Gastrocnemius medialis (tissue), 4 donors: ENCODE measurements around the gene LNX2. TPM values are rescaled to one million over a fixed set of nuclear protein-coding genes. Genes with fewer than 3 reads are reported as not detected.

ENCODE experiments used
- ATAC-seq, 2 donors: fragments of 150-250 bp; one replicate each; pipeline ENCODE4 v1.9.1; 2016
- DNase-seq, 2 donors: peaks; one replicate each; pipeline ENCODE4 v3.0.0-alpha.2; 2019
- H3K27ac ChIP-seq, 4 donors: fragments of 200-600 bp; sonication (generic); 1 replicate in 1 of 4; 2 replicates in 3 of 4; pipeline ENCODE4 v1.5.1; 2016 to 2018; ENCODE audit warnings: mild to moderate bottlenecking in 2 of 4, moderate library complexity in 1 of 4
- H3K27me3 ChIP-seq, 3 donors: fragments of 200-600 bp; sonication (generic) in 2 of 3; 1 replicate in 1 of 3; 2 replicates in 2 of 3; pipeline versions ENCODE4 v1.5.1 to v1.6.0; 2016 to 2019; ENCODE audit warnings: mild to moderate bottlenecking in 1 of 3, moderate library complexity in 1 of 3
- H3K36me3 ChIP-seq, 2 donors: fragments of 200-600 bp; sonication (generic) in 1 of 2; one replicate each; pipeline ENCODE4 v1.5.1; 2017 to 2018
- H3K4me1 ChIP-seq, 2 donors: fragments of 200-600 bp; sonication (generic) in 1 of 2; one replicate each; pipeline ENCODE4 v1.5.1; 2016 to 2017; ENCODE audit warnings: mild to moderate bottlenecking in 2 of 2
- H3K4me3 ChIP-seq, 4 donors: fragments of 200-600 bp; sonication (generic) in 3 of 4; 1 replicate in 1 of 4; 2 replicates in 3 of 4; pipeline ENCODE4 v1.5.1; 2016 to 2019; ENCODE audit warnings: mild to moderate bottlenecking in 2 of 4
- H3K9me3 ChIP-seq, 3 donors: fragments of 200-600 bp; sonication (generic) in 2 of 3; 1 replicate in 1 of 3; 2 replicates in 2 of 3; pipeline ENCODE4 v1.5.1; 2016 to 2019
- POLR2A ChIP-seq, 2 donors: fragments of 450-650 bp; IDR thresholded peaks; one replicate each; pipeline ENCODE4 v1.6.1; 2017; ENCODE audit warnings: antibody characterized with exemption in 2 of 2, mild to moderate bottlenecking in 2 of 2, moderate library complexity in 2 of 2
- in situ Hi-C, 4 donors: fragments of 200-750 bp; cut with MboI; loops; one replicate each; pipeline versions ENCODE4 v1.15.0 to v1.8.0; 2017; ENCODE audit warnings: low sequenced_read_pairs in 4 of 4
- intact Hi-C: fragments of 100-400 bp; cut with DNase I; formaldehyde crosslinking; loops from one replicate; pipeline ENCODE4 v1.15.1; 2023; ENCODE audit warnings: low total_unique reads
- total RNA-seq, 4 donors: library from RNA; depleted of rRNA; stranded (reverse); fragments of >200 nt; gene quantifications; one replicate each; pipeline versions ENCODE4 v1.1.0 to v1.2.3, GENCODE V29; 2016
- TF ChIP-seq, protein P1 (sequence below), 5 experiments: fragments of 450-650 bp in 3 of 5; fragments of 200-600 bp in 2 of 5; sonication (generic) in 2 of 5; IDR thresholded peaks in 4 of 5; conservative IDR thresholded peaks in 1 of 5; 1 replicate in 4 of 5; 2 replicates in 1 of 5; pipeline ENCODE4 v1.5.1; 2016 to 2019; ENCODE audit warnings: antibody characterized with exemption in 5 of 5, mild to moderate bottlenecking in 3 of 5, moderate library complexity in 3 of 5

The LNX2 gene
- total RNA-seq, 4 donors from 2014 or later: 5.0 to 7.1 (median 6.2) TPM

DNA sequence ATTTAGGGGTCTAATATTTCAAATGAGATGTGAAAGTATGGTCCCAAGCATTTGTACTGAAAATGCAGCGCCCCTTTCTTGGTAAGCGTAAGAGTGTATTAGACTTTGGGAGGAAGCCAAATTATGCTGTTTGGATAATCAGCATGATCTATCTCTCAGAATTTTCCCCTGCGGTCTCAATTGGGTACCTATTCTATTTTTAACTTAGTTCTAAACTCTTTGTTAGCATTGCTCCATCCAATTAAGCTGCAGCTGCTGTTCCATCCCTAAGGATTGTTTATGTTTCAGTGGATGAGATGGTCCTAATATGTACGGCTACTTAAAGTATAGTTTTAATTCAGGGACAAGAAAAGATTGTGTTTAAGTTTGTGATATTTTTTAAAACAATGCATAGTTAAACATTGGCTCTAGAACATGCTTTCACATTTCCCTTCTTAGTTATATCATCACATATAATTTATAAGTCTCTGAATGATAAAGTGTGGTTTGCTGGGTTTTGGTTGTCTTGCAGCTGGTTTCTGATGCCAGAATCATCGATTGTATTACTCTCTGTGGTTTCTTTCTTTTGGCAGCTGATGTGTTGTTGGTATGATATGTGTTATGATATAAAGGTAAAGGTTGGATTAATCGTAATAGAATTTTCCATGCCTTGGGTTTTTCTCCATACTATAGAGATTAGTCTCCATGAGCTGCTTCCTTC is 16.4 kb upstream of the LNX2 start:
- ATAC-seq: no peak
- Histone ChIP-seq H3K36me3 (no peaks in the 10 kb centered on the region), H3K4me3 (no peak overlapping the region), H3K4me1 (peaks cover 31 to 33% of the 10 kb centered on the region in 2 donors), H3K27me3 (no peaks in the 10 kb centered on the region), H3K9me3 (no peaks in the 10 kb centered on the region), H3K27ac (no peak overlapping the region)
- in situ Hi-C loops (no loop called here), intact Hi-C loops (no loop called here)
- no peak for DNase-seq
- TF ChIP-seq, protein P1, sequence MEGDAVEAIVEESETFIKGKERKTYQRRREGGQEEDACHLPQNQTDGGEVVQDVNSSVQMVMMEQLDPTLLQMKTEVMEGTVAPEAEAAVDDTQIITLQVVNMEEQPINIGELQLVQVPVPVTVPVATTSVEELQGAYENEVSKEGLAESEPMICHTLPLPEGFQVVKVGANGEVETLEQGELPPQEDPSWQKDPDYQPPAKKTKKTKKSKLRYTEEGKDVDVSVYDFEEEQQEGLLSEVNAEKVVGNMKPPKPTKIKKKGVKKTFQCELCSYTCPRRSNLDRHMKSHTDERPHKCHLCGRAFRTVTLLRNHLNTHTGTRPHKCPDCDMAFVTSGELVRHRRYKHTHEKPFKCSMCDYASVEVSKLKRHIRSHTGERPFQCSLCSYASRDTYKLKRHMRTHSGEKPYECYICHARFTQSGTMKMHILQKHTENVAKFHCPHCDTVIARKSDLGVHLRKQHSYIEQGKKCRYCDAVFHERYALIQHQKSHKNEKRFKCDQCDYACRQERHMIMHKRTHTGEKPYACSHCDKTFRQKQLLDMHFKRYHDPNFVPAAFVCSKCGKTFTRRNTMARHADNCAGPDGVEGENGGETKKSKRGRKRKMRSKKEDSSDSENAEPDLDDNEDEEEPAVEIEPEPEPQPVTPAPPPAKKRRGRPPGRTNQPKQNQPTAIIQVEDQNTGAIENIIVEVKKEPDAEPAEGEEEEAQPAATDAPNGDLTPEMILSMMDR (IDR thresholded peaks at IDR 0.05 in 4 of 5, conservative IDR thresholded peaks at IDR 0.05 in 1 of 5): no peak
- TF ChIP-seq POLR2A (IDR thresholded peaks at IDR 0.05): no peak

DNA sequence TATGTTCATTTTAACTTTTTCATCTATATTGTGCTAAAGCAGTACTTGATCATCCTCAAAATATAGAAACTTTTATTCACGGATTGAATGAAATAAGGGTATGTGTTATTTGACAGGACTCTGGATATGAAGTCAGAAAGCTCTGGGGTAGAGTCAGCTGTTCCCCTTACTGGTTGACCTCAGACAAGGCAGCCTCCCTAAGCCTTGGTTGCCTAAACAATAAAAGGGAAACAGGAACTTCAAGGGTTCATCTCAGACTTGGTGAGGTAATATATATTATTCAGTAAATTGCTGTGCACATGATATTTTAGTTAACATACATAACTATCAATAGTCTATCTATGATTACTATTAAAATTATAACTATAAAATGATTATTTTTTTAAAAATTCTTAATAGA is 14.9 kb upstream of the LNX2 start:
- no peaks in the 10 kb centered on the region for H3K27me3 ChIP-seq
- peaks cover 22 to 31% of the 10 kb centered on the region in 2 donors for H3K4me1 ChIP-seq
- TF ChIP-seq POLR2A (IDR thresholded peaks at IDR 0.05): no peak
- TF ChIP-seq, protein P1 (IDR thresholded peaks at IDR 0.05 in 4 of 5, conservative IDR thresholded peaks at IDR 0.05 in 1 of 5): no peak
- in situ Hi-C loops (no loop called here), intact Hi-C loops (no loop called here)
- no peak for ATAC-seq
- H3K36me3 ChIP-seq: no peaks in the 10 kb centered on the region
- no peaks in the 10 kb centered on the region for H3K9me3 ChIP-seq
- H3K27ac ChIP-seq: no peak overlapping the region
- DNase-seq: no peak
- H3K4me3 ChIP-seq: no peak overlapping the region

DNA sequence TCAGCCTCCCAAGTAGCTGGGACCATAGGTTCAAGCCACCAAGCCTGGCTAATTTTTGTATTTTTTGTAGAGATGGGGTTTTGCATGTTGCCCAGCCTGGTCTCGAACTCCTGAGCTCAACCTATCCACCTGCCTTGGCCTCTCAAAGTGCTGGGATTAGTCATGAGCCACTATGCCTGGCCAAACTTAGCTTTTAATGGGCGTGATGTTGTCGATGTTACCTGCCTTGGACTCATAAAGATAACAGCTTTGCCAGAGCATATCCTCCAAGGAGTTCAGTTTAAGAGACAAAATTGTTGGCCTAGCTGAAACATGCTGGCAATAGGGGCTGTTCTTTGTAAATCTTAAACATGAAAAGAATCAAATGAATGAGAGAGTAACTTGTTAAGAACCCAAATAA is 14.5 kb upstream of the LNX2 start:
- in situ Hi-C loops (no loop called here), intact Hi-C loops (no loop called here)
- Histone ChIP-seq H3K27ac (no peak overlapping the region), H3K4me3 (no peak overlapping the region), H3K9me3 (no peaks in the 10 kb centered on the region), H3K27me3 (no peaks in the 10 kb centered on the region), H3K36me3 (no peaks in the 10 kb centered on the region), H3K4me1 (peaks cover 17 to 27% of the 10 kb centered on the region in 2 donors)
- DNase-seq (no peak), ATAC-seq (no peak)
- no peak for TF ChIP-seq POLR2A (IDR thresholded peaks at IDR 0.05)
- TF ChIP-seq, protein P1 (IDR thresholded peaks at IDR 0.05 in 4 of 5, conservative IDR thresholded peaks at IDR 0.05 in 1 of 5): no peak

DNA sequence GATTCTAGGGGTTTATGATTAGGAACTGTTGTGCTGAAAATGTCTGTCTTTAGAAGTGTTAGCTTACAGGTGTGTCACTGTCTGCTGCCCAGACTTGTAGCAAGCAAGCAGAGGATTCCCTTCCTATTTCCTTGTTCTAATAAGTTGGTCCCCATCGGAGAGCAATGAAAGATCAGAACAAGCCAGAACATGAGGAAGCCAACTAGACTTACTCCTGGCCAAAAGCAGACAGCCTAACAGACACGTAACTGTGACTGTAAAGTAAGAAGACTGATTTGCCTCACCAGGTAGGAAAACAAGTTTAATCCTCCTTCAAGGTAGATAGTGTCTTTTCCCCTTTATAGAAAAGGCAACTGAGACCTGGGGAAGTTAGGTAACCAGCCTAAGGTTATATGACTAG is 13.9 kb upstream of the LNX2 start:
- Histone ChIP-seq H3K4me1 (peaks cover 12 to 21% of the 10 kb centered on the region in 2 donors), H3K9me3 (no peaks in the 10 kb centered on the region), H3K27ac (no peak overlapping the region), H3K27me3 (no peaks in the 10 kb centered on the region), H3K4me3 (no peak overlapping the region), H3K36me3 (no peaks in the 10 kb centered on the region)
- intact Hi-C loops (no loop called here), in situ Hi-C loops (no loop called here)
- TF ChIP-seq POLR2A (IDR thresholded peaks at IDR 0.05): no peak
- TF ChIP-seq, protein P1 (IDR thresholded peaks at IDR 0.05 in 4 of 5, conservative IDR thresholded peaks at IDR 0.05 in 1 of 5): no peak
- DNase-seq (no peak), ATAC-seq (no peak)

DNA sequence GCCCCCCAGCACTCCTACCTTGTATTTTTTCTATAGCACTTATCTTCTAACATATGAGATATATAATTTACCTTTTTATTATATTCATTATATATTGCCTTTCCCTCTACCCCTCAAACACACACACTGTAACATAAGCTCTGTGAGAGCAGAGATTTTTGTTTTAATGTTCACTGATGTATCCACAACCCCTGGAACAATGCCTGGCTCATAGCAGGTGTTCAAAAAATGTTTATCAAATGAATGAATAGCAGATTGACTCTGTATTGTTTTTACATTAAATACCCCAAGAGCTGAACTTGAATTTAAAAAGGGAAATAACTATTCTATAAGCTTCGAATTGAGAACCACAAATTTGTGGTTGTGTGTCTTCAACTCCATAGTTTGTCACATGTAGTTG is 12.3 kb upstream of the LNX2 start:
- ATAC-seq (no peak), DNase-seq (no peak)
- in situ Hi-C loops: no loop called here
- TF ChIP-seq, protein P1 (IDR thresholded peaks at IDR 0.05 in 4 of 5, conservative IDR thresholded peaks at IDR 0.05 in 1 of 5): no peak
- TF ChIP-seq POLR2A (IDR thresholded peaks at IDR 0.05): no peak
- H3K27me3 ChIP-seq: no peaks in the 10 kb centered on the region
- intact Hi-C loops: no loop called here
- no peak overlapping the region for H3K27ac ChIP-seq
- no peaks in the 10 kb centered on the region for H3K9me3 ChIP-seq
- no peaks in the 10 kb centered on the region for H3K36me3 ChIP-seq
- H3K4me3 ChIP-seq: no peak overlapping the region
- peaks cover 0 to 8% of the 10 kb centered on the region in 2 donors for H3K4me1 ChIP-seq
